HEK293 (cell line): Measurements from ENCODE around the gene CLCN3.

Source experiments
- PRDM10 ChIP-seq: fragments of 450-650 bp; formaldehyde crosslinking; IDR thresholded peaks from 2 replicates; pipeline ENCODE4 v1.5.1; 2016; ENCODE audit warnings: missing biosample characterization, missing genetic modification characterization
- ZBTB17 ChIP-seq: fragments of 450-650 bp; formaldehyde crosslinking; IDR thresholded peaks from 2 replicates; pipeline ENCODE4 v1.5.1; 2016; ENCODE audit warnings: missing biosample characterization, missing genetic modification characterization
- ZFP69B ChIP-seq: fragments of 450-650 bp; formaldehyde crosslinking; IDR thresholded peaks from 2 replicates; pipeline ENCODE4 v1.5.1; 2016; ENCODE audit warnings: missing biosample characterization, missing genetic modification characterization
- ZNF776 ChIP-seq: fragments of 450-650 bp; formaldehyde crosslinking; IDR thresholded peaks from 2 replicates; pipeline ENCODE4 v1.5.0; 2017; ENCODE audit warnings: missing biosample characterization, missing genetic modification characterization, borderline replicate concordance

GRCh38 chr4:169741569-169741968, 121.2 kb downstream of the CLCN3 start:
- TF ChIP-seq ZNF776 (tag by site-specific recombination) (no peak), ZBTB17 (no peak), PRDM10 (tag by site-specific recombination) (no peak), ZFP69B (tag by site-specific recombination) (no peak)
